Lower leg skin (tissue), 4 donors: ENCODE measurements around the gene BRD7. TPM values are rescaled to one million over a fixed set of nuclear protein-coding genes. Genes with fewer than 3 reads are reported as not detected.

Experiments
- DNase-seq, 2 donors: peaks; one replicate each; pipeline ENCODE4 v3.0.0-alpha.2; 2019; ENCODE audit warnings: low spot score in 2 of 2
- H3K4me3 ChIP-seq: fragments of 200-600 bp; sonication (generic); 2 replicates; pipeline ENCODE4 v1.5.1; 2017; ENCODE audit warnings: mild to moderate bottlenecking, low read depth; ENCODE audit not compliant: poor library complexity, severe bottlenecking
- POLR2A ChIP-seq, 2 donors: fragments of 450-650 bp; IDR thresholded peaks; one replicate each; pipeline ENCODE4 v1.6.1; 2016 to 2017; ENCODE audit warnings: antibody characterized with exemption in 2 of 2, mild to moderate bottlenecking in 1 of 2, moderate library complexity in 1 of 2
- WGBS, 2 donors: methylation state at CpG; one replicate each; pipeline ENCODE4 v1.1.5; 2018; 5-methylcytosine and 5-hydroxymethylcytosine counted together
- intact Hi-C: fragments of 100-400 bp; cut with DNase I; formaldehyde crosslinking; loops from one replicate; pipeline ENCODE4 v1.15.0; 2023; ENCODE audit warnings: low total_unique reads
- total RNA-seq, 4 donors: library from RNA; depleted of rRNA; stranded (reverse); fragments of >200 nt; gene quantifications; one replicate each; pipeline ENCODE4 v1.1.0, GENCODE V29; 2016
- TF ChIP-seq, protein P1 (sequence below), 3 donors: fragments of 450-650 bp; IDR thresholded peaks; one replicate each; pipeline ENCODE4 v1.5.1; 2016; ENCODE audit warnings: antibody characterized with exemption in 3 of 3, mild to moderate bottlenecking in 3 of 3, moderate library complexity in 2 of 3

The BRD7 gene
- total RNA-seq, 4 donors from 2014 or later, result 48.6 to 86.3 (median 52.0) TPM

DNA sequence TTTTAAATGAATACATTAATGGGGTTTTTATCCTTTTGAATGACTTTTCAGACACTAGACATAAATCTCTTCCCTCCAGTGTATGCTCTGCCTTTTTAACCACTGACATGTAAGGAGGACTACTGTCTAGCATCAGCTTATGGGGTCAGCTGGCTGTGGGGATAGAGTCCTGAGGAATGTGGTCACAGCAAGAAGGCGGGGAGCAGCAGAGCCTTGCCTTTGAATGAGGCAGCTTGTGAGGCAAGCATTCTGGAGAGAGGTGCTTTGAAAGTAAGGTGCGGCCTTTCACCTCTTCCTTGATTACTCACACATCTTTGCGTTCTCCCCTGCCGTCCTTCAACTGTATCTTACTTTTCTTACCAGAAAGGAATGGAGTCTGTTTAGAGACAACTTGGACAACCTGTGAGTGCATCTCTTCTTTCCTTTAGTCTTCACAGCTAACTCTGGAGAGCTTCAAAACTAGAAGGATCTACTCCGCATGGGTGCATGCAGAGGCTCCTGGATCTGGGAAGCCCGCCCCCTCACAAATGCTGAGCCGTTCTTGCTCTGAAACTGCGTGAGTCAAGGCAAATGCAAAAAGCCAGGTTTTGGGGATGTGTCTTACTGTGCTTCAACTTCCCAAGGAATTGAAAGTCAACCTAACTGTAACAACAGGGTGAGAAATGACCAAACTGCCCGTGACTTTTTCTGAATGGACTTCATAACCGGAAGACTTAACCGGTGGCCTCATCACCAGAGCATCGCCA is 52.5 kb downstream of the BRD7 start:
- no peak for TF ChIP-seq POLR2A (IDR thresholded peaks at IDR 0.05)
- TF ChIP-seq, protein P1, sequence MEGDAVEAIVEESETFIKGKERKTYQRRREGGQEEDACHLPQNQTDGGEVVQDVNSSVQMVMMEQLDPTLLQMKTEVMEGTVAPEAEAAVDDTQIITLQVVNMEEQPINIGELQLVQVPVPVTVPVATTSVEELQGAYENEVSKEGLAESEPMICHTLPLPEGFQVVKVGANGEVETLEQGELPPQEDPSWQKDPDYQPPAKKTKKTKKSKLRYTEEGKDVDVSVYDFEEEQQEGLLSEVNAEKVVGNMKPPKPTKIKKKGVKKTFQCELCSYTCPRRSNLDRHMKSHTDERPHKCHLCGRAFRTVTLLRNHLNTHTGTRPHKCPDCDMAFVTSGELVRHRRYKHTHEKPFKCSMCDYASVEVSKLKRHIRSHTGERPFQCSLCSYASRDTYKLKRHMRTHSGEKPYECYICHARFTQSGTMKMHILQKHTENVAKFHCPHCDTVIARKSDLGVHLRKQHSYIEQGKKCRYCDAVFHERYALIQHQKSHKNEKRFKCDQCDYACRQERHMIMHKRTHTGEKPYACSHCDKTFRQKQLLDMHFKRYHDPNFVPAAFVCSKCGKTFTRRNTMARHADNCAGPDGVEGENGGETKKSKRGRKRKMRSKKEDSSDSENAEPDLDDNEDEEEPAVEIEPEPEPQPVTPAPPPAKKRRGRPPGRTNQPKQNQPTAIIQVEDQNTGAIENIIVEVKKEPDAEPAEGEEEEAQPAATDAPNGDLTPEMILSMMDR (IDR thresholded peaks at IDR 0.05), result no peak
- 88 to 95% methylated on average over 12 of the region's 12 CpGs for WGBS, 2 donors
- no peak overlapping the region for H3K4me3 ChIP-seq
- intact Hi-C loops, result no loop called here
- DNase-seq, result no peak

DNA sequence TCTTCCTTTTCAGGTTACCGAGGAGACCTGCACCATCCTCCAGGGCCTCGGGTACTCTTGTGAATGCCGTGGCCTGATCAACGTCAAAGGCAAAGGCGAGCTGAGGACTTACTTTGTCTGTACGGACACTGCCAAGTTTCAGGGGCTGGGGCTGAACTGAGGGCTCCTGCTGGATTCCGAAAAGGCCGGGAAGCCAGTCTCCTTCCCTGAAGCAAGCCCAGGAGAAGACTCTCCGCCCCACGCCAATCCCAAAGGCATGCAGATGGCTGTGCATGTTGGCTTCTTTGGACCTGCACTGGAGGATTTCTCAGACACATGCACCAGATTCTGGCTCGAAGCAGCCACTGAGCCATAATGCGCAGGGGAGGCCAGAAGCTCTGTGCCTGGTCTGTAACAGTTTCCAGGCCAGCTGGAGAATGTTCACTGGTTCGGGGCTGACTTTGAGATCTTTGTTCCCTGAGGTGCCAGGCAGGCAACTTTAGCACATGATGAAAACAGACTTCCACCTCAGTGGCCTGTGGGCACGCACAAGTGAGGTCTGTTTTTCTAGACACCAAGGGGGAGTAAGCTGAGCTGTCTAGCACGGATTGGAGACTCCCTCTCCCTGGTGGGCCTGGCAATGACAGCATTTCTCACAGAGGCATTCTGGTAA is 53.3 kb downstream of the BRD7 start:
- TF ChIP-seq, protein P1 (IDR thresholded peaks at IDR 0.05), result no peak
- no peak for TF ChIP-seq POLR2A (IDR thresholded peaks at IDR 0.05)
- peak in 1 of 2 donors; percentile 84 for DNase-seq
- H3K4me3 ChIP-seq, result no peak overlapping the region
- 54 to 71% methylated on average over 15 of the region's 15 CpGs for WGBS, 2 donors
- intact Hi-C loops, result no loop called here

DNA sequence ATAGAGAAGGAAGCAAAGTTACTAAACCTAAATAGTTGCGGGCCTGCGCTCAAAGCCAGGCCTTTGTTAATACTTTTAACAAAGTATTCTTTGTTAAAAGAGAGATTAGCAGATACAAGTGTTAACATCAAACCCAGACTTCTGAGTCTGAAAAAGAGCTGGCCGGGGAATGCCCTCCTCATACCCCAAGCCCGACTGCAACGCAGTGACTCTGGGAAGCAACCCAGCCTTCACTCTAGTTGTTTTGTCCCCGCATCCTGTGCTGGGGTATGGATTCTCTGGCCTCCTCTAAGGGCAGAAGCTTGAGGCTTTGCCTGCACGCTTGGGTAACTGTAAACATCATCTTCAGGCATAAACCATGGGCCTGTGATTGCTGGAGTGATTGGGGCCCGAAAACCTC is 54.1 kb downstream of the BRD7 start:
- intact Hi-C loops, result no loop called here
- no peak overlapping the region for H3K4me3 ChIP-seq
- no peak for DNase-seq
- no peak for TF ChIP-seq POLR2A (IDR thresholded peaks at IDR 0.05)
- TF ChIP-seq, protein P1 (IDR thresholded peaks at IDR 0.05), result no peak
- 71 to 81% methylated on average over 8 of the region's 8 CpGs for WGBS, 2 donors

DNA sequence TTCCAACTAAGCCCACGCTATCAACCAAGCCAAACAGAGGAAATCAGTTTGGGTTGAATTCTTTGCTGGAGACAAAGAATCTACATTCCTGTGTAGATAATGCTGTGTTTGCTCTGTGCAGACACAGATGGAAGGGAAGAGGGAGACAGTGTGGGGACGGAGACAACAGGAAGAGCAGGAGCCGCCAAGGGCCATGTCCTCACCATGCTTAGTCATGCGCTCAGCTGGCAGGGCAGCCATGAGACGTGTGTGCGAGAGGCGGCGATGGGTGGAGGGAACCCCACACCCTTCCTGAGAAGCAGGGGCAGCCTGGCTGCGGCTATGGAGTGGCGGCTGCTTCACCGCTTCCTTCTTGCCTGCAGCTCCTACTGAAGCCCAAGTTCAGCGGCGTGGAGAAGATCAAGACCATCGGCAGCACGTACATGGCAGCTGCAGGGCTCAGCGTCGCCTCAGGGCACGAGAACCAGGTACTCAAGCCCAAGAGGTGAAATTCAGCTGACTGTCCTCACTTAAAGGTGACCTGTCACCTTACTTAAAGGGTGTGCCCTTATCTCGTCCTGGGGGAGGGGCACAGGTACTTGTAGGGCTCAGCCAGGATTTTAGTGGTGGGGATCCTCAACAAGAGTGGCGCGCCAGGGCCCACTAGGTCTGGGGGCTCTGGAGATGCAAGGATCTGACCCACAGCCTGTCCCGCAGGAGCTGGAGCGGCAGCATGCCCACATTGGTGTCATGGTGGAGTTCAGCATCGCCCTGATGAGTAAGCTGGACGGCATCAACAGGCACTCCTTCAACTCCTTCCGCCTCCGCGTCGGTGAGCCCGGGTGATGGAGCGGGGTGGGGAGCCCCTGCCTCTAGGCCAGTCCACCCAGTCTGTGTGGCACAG is 55.0 kb downstream of the BRD7 start:
- no peak overlapping the region for H3K4me3 ChIP-seq
- WGBS, 2 donors, result 73 to 75% methylated on average over 28 to 31 of the region's 31 CpGs
- TF ChIP-seq, protein P1 (IDR thresholded peaks at IDR 0.05), result no peak
- no peak for TF ChIP-seq POLR2A (IDR thresholded peaks at IDR 0.05)
- DNase-seq, result peak; percentile 76 to 95
- intact Hi-C loops, result no loop called here

DNA sequence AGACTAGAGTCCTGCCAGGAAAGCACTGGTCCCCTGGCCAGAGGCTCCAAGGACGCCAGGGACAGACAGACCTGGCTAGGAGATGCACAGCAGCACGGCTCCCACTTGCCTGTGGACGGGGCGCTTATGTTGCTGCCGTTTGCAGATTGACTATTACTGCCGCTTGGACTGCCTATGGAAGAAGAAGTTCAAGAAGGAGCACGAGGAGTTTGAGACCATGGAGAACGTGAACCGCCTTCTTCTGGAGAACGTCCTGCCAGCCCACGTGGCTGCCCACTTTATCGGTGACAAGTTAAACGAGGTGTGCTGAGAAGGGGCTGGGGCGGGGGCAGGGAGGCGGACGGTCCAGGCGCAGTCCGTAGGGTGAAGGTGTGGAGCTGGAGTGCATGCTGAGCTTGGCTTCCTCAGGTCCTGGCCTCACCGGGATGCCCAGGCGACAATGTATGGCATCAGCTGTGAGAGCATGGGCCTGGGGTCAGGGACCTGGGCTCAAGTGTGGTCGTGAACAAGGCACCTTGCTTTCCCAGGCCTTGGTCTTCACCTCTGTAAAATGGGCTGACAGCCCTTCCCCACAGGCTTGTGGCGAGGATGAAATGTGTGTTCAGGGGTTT is 56.8 kb downstream of the BRD7 start:
- WGBS, 2 donors, result 86 to 89% methylated on average over 21 to 22 of the region's 22 CpGs
- TF ChIP-seq POLR2A (IDR thresholded peaks at IDR 0.05), result no peak
- TF ChIP-seq, protein P1 (IDR thresholded peaks at IDR 0.05), result no peak
- H3K4me3 ChIP-seq, result no peak overlapping the region
- peak; percentile 14 to 70 for DNase-seq
- intact Hi-C loops, result no loop called here
